Measurements from ENCODE around the gene ZNF148.
"Not testable (repeated sequence)": the region's sequence is repeated elsewhere in the genome, so short reads cannot be mapped to it uniquely, and the experiment has no call there.

The ZNF148 gene, protein sequence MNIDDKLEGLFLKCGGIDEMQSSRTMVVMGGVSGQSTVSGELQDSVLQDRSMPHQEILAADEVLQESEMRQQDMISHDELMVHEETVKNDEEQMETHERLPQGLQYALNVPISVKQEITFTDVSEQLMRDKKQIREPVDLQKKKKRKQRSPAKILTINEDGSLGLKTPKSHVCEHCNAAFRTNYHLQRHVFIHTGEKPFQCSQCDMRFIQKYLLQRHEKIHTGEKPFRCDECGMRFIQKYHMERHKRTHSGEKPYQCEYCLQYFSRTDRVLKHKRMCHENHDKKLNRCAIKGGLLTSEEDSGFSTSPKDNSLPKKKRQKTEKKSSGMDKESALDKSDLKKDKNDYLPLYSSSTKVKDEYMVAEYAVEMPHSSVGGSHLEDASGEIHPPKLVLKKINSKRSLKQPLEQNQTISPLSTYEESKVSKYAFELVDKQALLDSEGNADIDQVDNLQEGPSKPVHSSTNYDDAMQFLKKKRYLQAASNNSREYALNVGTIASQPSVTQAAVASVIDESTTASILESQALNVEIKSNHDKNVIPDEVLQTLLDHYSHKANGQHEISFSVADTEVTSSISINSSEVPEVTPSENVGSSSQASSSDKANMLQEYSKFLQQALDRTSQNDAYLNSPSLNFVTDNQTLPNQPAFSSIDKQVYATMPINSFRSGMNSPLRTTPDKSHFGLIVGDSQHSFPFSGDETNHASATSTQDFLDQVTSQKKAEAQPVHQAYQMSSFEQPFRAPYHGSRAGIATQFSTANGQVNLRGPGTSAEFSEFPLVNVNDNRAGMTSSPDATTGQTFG

DNA sequence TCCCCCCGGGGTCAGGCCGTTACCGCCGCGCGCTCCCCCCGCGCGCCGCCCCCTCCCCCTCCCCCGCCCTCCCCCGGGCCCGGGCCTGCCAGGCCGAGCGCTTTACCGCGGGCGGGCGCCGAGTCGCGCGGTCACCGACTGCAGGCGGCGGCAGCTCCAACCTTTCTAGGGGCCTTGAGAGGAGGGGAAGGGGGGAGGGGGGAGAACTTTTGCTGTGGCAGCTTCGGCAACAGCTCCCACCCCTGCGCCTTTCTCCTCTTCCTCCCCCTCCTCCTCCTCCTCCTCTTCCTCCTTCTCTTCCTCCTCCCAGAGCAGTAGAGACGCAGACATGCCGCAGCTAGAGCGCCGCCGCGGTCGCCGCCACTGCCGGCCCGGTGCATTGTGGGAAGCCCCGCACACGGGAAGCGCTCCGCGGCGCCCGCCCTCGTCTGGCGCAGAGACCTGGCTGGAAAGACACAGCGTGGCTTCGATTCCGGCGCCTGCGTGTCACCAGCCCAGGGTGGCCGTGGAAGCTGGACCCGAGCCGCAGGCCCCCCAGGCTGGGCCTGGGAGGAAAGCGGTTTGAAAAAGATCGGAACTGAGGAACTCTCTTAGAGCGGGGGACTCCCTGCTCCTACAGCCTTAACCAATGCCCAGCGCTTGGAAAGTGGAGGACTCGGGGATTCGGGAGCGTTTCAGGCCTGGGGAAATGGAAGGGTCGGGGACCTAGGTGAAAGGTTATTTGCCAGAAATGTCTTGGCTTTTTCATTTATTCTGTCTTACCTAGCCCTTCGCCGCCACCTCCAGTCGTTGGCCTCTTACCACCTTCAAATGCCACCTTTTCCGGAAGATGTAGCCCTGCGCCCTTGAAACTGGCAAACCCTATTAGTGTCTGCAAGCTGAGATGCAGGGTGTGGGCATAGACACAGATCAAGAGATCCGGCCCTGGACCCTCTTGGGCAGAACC, at the start of gene ZNF148:
Gene ZNF148 (minus strand): TSS at position 330 of the 946 bp plus-strand sequence. CDS start 61,685 bp downstream, outside the sequence.
- DNase-seq = peak; percentile 93

DNA sequence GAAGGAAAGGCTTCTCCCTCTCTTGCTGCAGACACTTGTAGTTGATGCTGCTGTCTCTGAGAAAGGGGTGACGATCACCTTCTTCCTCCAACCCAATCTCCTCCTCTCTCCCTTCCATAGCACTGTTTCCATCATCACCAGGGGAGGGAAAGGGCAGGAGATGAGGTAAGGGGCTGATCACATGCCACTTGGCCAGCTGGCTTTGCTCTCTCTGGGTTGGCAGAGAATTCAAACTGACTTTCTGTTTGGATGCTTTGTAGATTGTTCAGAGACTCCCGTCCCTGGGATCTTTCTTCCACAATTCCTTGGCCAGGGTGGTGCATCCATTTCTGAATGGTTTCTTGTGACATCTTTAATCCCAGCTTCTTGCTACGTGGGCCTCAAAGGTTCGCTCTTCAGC, 43.2 kb upstream of the ZNF148 start:
- DNase-seq = no peak

DNA sequence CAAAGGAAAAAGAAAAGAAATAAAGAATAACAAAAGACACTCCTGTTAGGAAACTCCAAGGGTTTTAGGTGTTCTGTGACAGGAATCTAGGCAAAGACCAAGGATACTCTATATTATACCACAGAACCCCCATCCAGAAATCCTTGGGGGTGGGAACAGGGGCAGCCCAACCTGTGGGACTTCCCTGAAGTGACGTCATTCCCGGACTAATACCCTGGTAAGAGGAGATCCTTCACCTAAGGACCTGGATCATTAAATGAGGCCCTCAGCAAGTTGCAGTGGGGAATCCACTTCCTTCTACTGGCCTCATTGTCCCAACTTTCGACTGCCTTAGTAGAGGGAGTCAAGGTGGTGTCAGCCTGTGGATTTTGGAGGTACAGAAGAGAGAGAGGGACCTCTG, 41.1 kb upstream of the ZNF148 start:
- no peak for DNase-seq

DNA sequence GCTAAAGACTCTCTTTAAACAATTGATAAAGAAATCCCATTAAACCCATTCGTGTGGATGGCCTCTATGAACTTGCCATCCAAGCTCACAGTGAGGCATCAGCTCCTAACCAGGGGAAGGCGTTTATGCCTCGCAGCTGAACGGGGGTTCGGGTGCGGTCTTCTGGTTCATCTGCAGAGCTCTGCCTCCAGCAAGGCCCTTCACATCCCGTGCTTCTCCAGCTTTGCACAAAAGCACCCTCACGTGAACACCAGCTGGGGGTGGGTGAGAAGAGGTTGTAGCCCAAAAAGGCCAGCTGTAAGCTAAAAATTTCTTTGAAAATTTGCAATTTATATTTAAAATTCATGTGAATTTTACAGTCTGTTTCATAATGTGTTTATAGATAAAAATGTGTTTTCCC, 39.5 kb upstream of the ZNF148 start:
- no peak for DNase-seq

DNA sequence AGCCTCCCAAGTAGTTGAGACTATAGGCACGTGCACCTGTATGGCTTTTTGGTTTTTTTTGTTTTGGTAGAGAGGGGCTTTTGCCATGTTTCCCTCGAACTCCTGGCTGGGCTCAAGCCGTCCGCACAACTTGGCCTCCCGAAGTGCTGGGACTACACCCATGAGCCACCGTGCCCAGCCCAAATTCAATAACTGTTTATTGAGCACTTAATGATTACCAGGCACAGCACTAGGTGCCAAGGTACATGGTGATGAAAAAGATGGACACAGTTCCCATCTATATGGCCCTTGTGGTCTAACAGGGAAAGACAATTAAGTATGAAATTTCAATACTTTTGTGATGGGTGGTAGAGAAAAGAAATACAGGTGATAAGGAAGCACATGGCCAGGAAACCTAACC, 35.8 kb upstream of the ZNF148 start:
- DNase-seq = no peak

DNA sequence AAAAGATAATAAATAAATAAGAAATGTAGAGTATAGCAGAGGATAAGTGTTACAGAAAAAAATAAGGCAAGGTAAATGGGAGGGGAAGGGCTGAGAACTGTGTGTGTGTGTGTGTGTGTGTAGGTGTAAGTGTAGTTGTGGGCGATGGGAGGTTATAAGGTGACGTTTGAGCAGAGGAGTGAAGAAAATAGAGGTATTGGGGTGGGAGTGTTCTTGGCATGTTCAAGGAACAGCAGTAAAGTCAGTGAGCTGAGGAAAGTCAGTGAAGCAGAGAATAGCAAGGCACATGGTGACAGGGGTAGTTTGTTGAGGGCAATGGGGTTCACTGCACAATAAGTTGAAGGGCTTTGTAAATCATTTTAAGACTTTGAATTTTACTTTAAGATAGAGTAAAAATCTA, 30.9 kb upstream of the ZNF148 start:
- no peak for DNase-seq

DNA sequence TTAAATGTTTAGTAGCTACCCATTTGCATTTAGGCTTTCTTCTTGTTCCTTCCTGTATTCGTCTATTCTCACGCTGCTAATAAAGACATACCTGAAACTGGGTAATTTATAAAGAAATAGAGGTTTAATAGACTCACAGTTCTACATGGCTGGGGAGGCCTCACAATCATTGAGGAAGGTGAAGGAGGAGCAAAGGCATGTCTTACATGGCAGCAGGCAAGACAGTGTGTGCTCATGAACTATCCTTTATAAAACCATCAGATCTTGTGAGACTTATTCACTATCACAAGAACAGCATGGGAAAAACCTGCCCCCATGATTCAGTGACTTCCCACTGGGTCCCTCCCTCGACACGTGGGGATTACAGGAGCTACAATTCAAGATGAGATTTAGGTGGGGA, 30.4 kb upstream of the ZNF148 start:
- not testable (repeated sequence) for DNase-seq

DNA sequence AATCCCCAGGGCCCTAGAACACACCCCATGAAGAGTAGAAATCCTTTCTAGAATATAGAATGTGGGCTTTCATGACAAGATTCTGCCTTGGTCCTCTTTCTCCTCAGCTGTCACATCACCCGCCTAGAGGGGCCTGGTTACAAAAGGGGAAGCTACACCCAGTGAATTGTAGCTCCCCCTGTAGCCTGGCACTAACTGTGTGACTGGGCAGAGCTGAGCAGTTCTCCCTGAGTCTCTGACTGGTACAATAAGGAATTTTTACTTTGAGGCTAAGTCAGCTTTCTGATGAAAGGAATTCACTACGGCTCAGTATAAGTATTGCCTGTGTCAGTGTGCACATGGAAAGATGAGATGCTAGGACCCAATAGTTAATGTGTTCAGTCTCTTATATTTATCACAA, 28.7 kb upstream of the ZNF148 start:
- DNase-seq = no peak

DNA sequence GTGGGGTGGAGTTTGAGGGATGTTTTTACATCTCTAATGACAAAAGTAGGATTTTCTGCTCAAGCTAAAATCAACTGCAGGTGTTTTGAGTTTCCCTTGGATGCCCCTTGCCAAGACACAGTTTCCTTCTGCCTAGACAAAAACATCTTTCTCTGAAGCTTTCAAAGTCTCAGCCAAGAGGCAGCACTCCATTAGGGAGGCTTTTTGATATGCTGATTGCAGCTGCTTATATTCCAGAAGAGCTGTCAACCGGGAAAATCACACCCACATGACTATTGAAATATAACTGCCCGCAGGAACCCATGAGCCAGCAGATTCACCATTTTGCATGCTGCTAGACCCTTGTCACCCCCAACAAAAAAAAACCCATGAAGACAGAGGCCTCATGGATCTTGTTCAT, 27.5 kb upstream of the ZNF148 start:
- no peak for DNase-seq

DNA sequence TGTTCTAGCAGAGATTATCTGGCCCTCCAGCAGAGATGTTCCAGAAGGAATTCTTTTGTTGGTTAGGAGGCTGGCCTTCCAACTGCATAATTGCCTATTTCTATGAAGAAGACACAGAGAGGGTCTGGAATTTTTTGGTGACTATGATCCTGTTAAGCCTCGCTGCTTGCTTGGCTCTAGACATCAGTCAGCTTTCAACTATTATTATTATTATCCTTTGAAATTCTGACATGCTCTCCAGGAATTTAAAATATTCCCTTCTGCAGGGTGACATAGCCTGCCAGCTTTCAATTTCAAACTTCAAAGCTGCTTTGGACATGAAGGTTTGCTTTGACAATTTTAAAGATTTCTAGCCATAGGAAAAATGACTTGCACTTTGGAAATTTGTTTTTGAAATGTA, 26.3 kb upstream of the ZNF148 start:
- no peak for DNase-seq

DNA sequence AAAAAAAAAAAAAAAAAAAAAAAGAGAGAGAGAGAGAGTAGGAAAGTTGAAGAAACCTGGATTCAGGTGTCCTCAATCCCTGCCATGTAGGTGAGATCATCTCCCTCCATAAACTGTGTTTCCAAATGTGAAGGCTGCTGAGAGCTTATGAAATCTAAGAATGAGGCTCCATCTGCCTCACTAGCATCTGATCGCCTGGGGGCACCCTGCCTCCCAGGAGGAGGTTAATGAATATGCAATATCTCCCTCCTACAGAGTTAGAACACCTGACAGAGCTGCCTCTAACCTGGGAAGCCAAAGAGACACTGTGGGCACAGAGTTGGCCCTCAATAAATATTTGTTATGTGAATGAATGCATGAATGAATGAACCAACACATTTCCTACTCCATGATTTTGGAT, 23.8 kb upstream of the ZNF148 start:
- no peak for DNase-seq

DNA sequence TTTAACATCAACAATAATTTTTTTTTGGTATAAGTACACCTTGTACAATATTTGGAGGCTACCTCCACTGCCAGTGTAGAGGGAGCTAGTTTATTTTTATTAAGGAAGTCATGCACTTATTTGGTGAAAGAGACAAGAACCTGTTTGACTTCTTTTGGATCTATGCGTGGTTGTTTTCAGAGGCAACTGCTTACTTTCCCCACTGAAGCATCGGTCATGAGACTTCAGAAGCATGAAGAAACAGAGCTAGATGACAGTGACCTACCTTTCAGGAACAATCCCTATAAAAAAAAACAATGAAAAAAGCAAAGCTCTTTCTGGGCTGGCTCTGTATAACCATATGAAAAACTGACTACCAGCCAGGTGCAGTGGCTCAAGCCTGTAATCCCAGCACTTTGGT, 20.0 kb upstream of the ZNF148 start:
- no peak for DNase-seq

DNA sequence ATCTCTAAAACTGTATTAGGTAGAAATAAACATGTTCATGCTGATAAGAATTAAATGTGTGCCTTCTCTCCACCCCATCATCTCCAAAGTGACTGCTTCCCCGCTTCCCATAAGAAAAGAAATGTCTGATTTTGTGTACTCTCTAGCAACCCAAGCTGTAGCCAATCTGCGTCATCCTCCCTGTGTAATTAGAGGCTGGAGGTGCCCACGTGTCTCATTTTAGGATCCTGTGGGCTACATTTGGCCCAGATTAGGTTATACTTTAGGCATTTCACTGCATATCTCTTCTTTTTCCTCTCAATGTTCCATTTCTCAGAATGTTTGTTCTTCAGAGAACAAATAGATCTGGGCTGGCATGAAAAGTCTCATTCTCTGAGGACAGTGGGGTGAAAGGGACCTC, 19.3 kb upstream of the ZNF148 start:
- DNase-seq = no peak

DNA sequence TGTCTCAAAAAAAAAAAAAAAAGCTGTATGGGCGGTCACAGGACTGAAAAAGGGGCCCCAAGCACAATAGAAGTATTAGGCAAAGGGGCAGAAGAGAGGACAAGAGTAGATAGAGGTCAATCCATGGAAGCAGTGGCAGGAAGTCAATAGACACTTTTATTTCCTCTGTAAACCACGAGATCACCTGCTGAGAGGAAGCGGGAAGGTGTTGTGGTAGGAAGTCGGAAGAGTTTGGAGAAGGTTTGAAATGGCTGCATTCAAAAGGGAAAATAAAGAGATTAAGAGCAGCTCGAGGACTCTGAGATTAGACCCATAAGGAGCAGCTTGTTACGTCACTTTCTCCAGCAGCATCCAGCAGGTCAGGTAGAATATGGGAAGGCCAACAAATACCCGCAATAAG, 14.2 kb upstream of the ZNF148 start:
- DNase-seq = no peak

DNA sequence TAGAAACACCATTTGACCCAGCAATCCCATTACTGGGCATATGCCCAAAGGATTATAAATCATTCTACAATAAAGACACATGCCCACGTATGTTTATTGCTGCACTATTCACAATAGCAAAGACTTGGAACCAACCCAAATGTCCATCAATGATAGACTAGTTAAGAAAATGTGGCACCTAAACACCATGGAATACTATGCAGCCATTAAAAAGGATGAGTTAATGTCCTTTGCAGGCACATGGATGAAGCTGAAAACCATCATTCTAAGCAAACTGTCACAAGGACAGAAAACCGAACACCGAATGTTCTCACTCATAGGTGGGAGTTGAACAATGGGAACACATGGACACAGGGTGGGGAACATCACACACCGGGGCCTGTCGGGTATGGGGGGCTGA, 13.2 kb upstream of the ZNF148 start:
- DNase-seq = not testable (repeated sequence)

DNA sequence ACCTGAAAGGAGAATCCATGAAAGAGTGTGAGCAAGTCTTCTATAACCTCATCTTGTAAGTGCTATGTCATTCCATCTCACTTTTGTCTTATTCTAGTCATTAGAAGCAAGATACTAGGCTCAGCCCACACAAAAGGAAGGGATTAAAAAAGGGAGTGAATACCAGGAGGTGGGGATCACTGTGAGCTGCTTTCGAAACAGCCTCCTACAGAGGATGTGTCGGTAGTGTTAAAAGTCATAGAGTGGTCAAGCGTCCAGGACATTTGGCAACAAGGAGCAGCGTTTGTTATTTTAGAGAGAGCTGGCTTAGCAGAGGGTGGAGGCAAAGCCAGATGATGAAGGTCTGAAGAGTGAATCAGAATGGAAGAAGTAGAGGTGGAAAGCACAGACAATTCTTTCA, 11.7 kb upstream of the ZNF148 start:
- no peak for DNase-seq

DNA sequence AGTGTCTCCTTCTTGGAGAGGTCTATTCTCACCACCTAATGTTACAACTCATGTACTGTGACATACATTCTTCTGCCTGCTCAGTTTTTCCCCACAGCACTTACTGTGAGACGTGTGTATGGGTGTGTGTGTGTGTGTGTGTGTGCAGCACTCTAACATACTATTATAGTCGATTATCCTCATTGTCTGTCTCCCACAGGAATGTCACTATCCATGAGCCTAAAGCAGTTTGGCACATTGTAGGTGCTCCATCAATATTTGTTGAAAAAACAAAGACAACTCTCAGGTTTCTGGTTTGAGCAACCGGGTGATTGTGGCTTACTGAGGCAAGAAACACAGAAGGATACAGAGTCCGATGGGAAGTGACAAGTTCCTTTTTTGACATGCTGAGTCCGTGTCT, 8.6 kb upstream of the ZNF148 start:
- DNase-seq = no peak

DNA sequence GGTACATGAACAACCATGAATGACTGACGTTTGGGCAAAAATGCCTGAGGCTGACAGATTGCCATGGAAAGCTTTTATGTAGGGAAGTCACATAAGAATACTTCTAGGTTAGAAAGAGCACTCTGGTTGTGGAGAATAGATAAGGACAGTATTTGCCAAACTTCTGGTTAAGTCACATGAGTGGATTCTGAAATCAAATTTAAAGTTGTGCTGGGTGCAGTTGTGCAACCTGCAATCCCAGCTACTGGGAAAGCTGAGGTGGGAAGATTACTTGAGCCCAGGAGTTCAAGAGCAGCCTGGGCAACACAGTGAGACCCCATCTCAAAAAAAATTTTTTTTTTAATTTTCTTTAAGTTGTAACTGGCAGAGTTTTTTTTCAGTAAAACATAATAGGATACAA, 7.2 kb upstream of the ZNF148 start:
- DNase-seq = no peak

DNA sequence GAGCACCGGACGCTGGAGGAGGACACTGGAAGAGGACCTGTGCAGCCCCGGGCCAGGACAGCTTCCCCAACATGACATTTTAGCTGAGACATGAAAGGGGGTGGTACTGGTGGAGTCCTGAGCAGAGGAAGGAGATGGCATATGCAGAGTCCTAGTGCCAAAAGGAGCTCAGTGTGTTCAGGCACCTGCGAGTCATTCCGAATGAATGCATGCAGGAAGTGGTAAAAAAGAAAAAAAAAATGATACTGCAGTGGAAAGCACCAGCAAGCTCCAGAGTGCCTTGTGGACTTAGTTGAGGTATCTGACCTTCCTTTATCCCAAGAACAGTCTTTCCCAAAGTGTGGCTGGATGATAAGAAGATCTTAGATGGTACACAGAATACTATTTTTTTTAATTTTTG, 6.6 kb upstream of the ZNF148 start:
- DNase-seq = peak; percentile 5

DNA sequence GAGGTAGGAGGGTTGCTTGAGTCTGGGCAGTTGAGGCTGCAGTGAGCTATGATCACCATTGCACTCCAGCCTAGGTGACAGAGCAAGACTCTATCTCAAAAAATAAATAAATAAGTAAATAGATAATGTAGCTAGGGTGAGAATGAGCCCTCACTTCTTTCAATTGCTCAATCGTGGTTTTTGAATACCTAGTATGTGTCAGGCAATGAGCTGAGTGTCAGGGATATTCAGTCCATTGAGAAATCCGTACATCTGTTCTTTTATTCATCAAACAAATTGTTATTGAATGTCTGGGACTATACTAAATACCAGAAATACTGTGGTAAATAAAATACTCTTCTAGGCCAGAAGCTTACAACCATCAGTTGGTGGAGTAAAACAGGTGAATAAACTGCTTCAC, 6.2 kb upstream of the ZNF148 start:
- DNase-seq = no peak

DNA sequence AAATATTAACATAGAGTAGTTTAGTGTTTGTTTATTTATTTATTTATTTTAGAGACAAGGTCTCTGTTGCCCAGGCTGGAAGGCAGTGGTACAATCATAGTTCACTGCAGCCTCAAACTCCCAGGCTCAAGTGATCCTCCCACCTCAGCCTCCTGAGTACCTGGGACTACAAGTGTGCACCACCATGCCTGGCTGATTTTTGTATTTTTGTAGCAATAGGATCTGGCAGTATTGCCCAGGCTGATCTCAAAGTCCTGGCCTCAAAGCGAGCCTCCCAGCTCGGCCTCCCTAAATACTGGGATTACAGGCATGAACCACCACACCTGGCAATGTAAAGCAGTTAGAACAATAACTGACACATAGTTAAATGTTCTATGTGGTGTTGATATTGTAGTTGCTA, 4.4 kb upstream of the ZNF148 start:
- DNase-seq = no peak

DNA sequence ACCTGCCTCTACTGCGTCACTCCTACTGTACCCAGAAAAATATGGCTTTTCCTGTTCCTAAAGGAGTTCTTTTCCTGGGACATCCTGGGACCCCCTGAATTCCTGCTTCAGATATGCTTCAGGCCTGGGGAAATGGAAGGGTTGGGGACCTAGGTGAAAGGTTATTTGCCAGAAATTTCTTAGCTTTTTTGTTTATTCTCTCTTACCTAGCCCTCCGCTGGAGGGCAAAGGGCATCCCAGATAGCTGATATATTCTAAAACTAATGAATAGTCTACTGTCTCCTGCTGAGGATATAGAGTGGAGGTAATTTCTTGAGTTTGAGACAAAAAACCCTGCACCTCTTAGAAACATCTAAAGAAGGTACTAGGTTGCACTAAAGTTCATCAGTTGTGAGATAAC, 3.6 kb upstream of the ZNF148 start:
- no peak for DNase-seq

DNA sequence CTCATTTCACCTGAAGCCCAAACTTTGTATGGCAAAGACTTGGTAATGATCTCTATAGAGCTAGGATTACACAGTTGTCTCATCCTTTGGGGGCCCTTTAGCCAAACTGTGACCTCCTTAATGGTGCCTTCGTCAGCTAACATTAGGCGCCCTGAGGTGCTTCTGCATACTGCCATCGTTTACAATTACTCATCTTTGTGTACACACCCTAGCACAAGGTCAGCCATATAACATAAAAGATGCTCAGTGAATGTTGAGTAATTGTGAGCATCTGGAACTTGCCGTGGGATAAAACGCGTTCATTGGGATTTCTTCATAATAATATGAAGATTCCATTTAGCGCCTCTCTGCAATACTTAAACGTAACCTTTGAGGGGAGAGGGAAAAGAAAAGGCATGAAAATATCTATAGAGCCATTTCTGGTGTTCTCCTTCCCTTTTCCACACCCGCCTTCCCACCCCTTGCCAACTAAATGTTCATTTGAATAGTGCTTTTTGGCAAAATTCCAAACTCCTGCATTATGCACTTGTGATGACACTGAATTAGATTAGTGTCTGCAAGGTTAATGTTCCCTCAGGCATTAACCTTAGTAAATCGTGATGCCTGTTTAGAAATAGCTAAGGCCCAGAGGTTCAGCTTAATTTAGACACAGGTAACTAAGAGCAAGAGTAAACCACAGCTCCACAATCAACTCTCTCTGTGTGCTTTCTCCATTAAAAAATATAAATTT, 990 bp upstream of the ZNF148 start:
- DNase-seq = no peak
